CD4-positive, alpha-beta T cell treated with Interleukin-17A for 1 hour (primary cell): ENCODE data around the gene HHIPL1.

Experiments
- DNase-seq: peaks from one replicate; pipeline ENCODE4 v3.0.0-alpha.2; 2020

The HHIPL1 gene

DNA sequence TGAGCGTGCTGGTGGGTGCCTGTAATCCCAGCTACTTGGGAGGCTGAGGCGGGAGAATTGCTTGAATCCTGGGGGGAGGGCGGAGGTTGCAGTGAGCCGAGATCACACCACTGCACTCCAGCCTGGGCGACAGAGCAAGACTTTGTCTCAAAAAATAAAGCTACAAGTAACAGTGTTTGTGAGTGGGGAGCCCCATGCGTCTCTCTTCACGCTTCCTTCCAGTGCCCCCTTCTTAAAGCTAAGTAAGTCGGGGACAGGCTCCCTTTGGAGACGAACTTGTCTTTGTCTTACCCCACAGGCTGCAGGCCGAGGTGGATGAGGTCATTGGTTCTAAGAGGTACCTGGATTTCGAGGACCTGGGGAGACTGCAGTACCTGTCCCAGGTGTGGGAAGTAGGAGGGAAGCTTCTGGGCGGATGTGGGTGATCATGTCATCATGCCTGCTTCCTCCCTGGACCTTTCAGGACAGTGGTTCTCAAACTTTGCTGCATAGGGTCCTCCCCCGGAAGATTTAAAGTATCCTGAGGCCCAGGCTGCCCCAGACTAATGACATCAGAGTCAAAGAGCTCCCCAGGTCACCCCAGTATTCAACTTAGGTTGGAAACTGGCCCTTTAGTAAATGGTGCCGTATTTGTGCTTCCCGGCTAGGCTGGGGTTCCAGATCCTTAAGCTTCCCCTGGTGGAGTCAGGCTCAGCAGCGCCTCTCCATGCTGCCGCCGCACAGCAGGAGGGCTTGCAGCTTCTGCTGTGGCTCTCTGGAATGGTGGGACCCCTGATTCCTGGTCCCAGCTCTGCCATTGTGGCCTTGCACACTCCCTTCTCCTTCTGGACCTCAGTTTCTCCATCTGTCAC lies 76.2 kb downstream of the HHIPL1 start:
- no peak for DNase-seq

DNA sequence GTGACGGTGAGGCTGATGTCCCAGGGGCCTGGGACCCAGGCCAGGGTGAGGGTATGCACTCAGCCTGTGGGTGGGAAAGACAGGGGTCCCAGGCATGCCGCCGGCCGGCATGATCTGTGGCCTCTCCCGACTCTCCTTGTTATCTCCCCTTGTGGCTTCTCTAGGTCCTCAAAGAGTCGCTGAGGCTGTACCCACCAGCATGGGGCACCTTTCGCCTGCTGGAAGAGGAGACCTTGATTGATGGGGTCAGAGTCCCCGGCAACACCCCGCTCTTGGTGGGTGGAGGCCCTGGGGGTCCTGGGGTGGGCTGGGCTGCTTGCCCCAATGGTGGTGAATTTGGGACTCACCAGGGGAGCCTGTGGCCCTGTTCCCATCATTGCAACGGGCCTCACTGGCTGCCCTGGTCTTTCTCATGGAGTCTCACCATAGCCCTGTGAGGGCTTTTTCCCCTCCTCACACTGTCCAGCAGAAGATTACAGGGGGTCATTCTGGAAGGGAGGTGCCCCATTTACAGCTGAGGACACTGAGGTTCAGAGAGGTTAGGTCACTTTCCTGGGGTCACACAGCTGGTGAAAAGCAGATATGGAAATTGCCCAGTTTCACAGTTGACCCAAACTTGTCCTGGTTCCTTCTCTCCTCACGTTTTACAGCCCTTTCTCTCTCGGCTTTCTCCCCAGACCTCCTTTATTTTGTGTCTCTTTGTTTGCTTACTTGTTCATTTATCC lies 77.0 kb downstream of the HHIPL1 start:
- no peak for DNase-seq

DNA sequence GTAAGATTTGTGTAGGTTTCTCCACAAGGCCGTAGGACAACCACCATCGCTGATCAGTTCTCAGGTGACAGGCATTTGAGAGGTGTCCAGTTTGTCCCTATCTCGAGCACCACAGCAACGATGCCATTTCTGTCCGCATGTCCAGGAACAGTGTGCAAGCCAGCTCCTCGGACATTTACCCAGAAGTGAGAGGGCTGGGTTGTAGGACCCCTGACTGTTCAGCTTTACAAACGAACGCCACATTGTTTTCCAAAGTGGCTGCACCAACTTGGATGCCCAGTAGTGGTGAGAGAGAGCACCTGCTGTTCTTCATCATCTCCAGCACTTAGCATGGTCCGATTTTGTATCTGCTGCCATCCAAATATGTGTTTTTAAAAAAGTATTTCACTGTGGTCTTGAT lies 77.8 kb downstream of the HHIPL1 start:
- DNase-seq = no peak

DNA sequence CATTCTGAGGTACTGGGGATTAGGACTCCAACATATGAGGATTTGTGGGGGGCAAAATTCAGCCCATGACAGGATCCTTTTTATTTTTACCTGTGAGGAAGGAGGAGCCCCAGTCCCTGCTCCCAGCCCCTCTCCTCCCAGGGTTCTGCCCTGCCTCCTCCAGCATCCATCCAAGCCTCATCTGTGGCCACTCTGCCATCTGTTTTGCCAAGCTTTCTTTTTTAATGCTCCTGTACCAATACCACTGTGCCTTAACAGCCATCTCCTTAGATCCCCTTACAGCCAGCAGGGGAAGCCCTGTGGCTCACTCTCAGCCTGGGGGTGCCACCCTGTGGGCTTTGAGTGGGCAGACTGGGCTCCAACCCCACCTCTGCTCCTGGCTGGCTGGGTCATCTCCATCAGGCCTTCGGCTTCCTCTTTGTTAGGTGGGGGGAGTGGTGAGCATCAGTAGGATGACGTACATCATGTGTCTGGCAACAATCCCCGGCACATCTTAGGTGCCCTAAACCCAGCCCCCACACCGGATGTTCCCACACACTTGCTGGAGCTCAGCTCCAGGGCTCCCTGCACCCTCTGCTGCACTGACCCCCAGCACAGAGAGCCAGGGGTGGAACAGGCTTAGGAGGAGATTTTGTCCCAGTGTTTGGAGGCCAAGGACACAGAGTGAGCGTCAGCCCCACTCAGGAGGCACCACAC lies 79.4 kb downstream of the HHIPL1 start:
- DNase-seq = no peak

DNA sequence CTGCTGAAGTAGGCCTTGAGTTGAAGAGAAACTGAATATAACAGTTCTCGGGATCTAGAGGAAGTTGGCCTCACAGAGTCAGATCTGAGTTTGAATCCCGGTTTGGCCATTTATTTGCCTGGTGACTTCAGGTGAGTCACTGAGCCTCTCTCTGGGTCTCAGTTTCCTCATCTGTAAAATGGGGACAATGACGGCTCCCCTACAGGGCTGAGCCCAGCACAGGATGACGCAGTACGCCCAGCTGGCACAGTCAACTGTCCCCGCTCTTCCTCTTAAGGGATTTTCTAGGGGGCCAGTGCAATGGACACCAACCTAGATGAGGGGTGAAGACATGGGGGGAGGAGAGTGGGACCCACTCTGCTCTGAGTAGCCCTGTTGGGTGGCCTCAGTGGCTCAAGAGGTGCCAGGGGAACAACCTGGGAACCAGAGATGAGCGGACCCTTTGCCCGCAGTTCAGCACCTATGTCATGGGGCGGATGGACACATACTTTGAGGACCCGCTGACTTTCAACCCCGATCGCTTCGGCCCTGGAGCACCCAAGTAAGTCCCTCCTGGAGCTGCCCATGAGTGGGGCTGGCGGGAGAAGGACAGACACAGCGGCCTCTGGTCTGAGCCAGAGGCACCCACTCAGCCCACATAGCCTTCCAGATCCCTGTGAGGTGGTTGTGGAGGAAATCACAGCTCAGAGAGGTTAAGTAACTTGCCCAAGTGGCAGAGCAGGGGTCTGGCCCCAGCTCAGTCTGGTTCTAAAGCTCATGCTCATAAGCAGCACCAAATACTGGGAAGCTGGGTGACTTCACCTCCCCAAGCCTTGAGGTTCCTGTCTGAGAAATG lies 80.2 kb downstream of the HHIPL1 start:
- DNase-seq = no peak

DNA sequence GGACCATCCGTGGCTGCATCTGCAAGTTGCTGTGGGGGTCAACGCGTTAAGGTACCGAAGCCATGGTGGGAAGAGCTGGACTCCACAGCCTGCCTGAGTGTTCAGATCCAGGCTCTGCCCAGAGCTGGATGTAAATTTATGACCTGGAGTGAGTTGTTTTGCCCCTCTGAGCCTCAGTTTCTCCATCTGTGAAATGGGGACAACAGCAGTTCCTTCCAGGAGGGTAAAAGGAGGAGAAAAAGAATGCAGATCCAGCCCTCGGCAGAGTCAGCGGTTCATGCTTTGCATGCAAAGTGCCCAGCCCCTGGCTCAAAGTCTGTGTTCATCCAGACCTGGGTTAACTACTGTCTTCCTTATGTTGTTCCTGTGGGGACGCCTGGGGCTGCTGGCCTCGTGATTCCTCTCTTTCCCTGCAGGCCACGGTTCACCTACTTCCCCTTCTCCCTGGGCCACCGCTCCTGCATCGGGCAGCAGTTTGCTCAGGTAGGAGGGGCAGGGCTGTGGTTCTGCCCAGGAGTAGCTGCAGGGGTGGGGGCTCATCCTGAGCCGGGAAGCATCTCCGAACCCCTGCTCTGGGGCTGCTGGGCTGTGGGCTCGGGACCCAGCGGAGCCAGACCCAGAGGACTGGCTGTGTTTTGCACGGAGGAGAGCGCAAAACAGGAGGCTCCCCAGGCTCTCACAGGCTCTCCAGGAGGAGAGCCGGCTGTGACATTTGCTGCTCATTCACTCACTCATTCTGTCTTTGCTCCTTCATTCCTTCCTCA lies 81.0 kb downstream of the HHIPL1 start:
- DNase-seq = no peak

DNA sequence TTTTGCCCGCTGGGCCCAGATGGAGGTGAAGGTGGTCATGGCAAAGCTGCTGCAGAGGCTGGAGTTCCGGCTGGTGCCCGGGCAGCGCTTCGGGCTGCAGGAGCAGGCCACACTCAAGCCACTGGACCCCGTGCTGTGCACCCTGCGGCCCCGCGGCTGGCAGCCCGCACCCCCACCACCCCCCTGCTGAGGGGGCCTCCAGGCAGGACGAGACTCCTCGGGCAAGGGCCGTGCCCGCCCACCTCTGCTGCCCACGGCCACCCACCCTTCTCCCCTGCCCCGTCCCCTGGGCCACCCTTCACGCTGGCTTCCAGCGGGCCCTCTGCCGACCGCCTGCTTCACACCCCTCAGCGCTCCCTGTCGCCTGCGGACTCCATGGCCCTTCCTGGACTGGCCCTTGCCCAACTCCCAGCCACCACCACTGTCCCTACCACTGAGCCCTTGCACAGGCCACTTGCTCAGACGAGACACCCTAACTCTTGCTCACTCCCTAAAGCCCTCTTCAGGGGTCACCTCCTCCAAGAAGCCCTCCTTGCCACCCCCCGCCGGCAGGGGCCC lies 81.7 kb downstream of the HHIPL1 start:
- DNase-seq = no peak

DNA sequence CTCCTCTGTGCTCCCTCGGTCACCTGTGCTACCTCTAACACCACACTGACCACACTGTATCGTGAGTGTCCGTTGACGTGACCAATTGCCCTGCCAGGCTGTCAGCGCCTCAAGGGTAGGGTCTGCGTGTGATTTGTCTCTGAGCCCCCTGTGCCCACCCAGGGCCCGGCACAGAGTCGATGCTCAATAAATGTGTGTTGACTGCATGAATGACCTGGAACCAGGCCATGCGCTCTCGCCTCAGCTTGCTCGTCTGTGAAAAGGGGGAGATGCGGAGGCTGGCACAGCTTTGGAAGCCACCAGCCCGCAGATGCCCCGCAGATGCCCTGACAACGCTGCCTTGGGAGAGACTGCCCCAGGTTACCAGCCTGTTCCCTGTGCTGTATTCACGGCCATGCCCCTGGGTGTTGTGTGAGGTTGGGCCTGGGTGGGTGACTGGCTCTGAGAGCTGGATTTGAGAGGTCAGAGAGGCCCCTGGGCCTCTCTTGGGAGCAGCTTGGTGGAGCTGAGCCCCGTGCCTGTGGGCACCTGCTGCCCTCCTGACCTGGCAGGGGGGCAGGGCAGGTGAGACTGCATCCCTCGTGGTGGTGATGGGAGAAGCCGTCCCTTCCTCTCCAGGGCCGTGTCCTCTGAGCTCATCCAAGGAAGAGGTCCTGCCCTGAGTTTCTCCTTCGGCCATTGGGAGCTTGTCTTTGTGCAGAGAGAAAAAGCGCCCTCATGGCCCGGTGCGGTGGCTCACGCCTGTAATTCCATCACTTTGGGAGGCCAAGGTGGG lies 82.4 kb downstream of the HHIPL1 start:
- no peak for DNase-seq

DNA sequence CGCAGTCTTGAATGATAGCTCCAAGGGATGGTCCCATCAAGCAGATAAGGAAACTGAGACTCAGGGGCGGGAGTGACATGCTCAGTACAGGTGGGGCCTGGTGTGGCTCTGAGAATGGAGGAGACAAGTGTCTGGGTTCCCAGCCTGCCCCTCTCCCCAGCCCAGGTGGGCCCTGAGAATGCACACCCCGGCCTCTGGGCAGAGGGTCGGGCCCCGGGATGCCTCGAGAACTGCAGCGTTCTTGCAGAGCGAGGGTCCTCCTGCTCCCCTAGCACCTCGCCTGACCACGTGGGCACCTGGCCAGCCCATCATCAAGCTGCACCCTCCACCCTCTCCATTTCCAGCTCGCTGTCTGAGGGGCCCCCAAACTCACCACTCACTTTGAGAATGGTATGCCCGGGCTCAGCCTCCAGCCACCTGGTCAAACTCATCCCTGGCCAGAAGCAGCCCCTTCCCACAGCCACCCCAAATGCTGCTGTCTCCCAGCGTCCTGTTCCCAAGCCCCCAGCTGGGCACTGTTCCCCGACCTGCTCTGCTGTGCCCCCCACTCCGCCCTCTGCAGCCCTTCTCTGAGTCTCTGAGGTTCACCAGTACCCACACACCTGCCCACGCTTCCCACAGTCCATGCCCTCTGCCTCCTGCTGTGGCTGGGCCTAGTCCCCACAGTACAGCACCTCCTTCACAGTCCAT lies 83.4 kb downstream of the HHIPL1 start:
- no peak for DNase-seq

DNA sequence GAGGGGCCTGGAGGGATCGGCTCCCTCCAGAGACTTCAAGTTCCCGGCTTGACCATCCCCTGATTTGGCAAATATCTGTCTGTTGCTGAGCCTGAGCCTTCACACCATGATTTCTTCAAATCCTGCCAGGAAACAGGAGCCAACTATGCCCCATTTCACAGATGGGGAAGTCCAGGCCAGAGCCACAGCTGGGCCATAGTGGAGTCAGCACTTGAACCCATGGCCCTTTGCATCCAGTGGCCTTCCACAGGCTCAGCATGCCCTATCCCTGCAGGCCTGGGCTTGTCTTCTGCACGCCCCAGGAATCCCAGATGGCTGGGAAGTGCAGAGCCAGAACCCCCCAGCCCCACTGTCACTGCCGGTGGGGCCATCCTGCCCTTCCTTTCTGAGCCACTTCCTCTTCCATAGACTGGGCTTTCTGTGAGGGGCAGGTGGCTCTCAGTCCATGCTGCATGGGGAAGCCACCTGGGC lies 84.1 kb downstream of the HHIPL1 start:
- no peak for DNase-seq
